Lower leg skin (tissue), 3 donors: Measurements from ENCODE around the gene CLDN1.

Experiments
- CTCF ChIP-seq, 3 donors: fragments of 450-650 bp; IDR thresholded peaks; one replicate each; pipeline ENCODE4 v1.5.1; 2016; ENCODE audit warnings: antibody characterized with exemption in 3 of 3, mild to moderate bottlenecking in 3 of 3, moderate library complexity in 2 of 3
- POLR2A ChIP-seq, 2 donors: fragments of 450-650 bp; IDR thresholded peaks; one replicate each; pipeline ENCODE4 v1.6.1; 2016 to 2017; ENCODE audit warnings: antibody characterized with exemption in 2 of 2, mild to moderate bottlenecking in 1 of 2, moderate library complexity in 1 of 2

GRCh38 chr3:190359813-190360212 is 37.6 kb upstream of the CLDN1 start:
- TF ChIP-seq CTCF (IDR thresholded peaks at IDR 0.05) (no peak), POLR2A (IDR thresholded peaks at IDR 0.05) (no peak)
